ENCODE measurements around the gene TRABD2B. TPM values are rescaled to one million over a fixed set of nuclear protein-coding genes. Genes with fewer than 3 reads are reported as not detected.

The TRABD2B gene
- total RNA-seq, 1 experiment from 2014 or later, result not detected

DNA sequence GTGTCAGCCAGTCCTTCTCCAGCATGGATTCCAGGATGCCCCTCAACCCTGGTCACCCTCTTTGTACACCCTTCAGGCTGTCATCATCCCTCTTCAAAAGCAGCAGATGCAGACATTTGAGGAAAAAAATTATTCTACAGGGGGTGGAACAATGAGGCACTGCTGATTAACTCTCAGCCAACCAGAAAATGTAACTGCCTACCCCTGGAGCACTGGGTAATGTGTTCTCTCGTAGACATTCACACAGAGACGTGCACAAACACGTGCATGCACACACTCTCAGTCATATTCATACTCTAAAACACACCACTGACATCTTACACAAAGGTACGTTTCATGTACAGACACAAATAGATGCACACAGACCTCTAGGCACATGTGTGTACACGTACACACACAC, 175.4 kb downstream of the TRABD2B start:
- DNase-seq (ENCODE audit: low spot score), result no peak
- BruUV-seq (replicated peaks), result no TSS peak
- Histone ChIP-seq H3K36me3 (ENCODE audit: insufficient read depth, low read length, poor library complexity, severe bottlenecking) (no peaks in the 10 kb centered on the region), H3K9me3 (ENCODE audit: low read depth, low read length, poor library complexity, severe bottlenecking) (no peaks in the 10 kb centered on the region), H3K4me1 (ENCODE audit: insufficient read depth, low read length, poor library complexity, severe bottlenecking) (no peaks in the 10 kb centered on the region), H3K27ac (ENCODE audit: low read depth, low read length, poor library complexity, severe bottlenecking) (no peak overlapping the region), H3K4me3 (ENCODE audit: low read depth, low read length, poor library complexity, severe bottlenecking) (no peak overlapping the region), H3K27me3 (replicated peaks; ENCODE audit: insufficient read depth, low read depth, low read length, poor library complexity) (no peaks in the 10 kb centered on the region)
- TF ChIP-seq, protein P1, sequence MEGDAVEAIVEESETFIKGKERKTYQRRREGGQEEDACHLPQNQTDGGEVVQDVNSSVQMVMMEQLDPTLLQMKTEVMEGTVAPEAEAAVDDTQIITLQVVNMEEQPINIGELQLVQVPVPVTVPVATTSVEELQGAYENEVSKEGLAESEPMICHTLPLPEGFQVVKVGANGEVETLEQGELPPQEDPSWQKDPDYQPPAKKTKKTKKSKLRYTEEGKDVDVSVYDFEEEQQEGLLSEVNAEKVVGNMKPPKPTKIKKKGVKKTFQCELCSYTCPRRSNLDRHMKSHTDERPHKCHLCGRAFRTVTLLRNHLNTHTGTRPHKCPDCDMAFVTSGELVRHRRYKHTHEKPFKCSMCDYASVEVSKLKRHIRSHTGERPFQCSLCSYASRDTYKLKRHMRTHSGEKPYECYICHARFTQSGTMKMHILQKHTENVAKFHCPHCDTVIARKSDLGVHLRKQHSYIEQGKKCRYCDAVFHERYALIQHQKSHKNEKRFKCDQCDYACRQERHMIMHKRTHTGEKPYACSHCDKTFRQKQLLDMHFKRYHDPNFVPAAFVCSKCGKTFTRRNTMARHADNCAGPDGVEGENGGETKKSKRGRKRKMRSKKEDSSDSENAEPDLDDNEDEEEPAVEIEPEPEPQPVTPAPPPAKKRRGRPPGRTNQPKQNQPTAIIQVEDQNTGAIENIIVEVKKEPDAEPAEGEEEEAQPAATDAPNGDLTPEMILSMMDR (conservative IDR thresholded peaks at IDR 0.05; ENCODE audit: low read depth, low read length), result no peak
- no peak for TF ChIP-seq EZH2 (IDR thresholded peaks at IDR 0.05; ENCODE audit: borderline replicate concordance, low read depth, low read length, poor library complexity, severe bottlenecking)
- POLR2A ChIA-PET (ENCODE audit: low non-redundant PET), result no interaction called here
- CTCF ChIA-PET, result no interaction called here
- intact Hi-C loops (cut with micrococcal nuclease; ENCODE audit: unreplicated experiment), result no loop called here

DNA sequence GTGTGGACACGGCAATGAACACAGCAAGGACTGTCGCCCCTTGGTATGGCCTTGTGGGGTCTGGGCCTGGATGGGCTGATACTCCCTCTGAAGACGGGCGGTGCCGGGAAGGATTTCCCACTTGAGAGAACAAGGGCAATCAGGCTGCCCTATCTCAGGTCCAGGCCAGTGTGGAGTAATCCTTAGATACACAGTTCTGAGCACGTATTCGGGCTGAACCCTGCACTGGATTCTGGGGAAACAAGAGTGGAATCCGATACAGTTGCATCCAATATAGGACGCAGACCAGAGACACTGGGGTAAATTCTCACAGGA, 177.7 kb downstream of the TRABD2B start:
- intact Hi-C loops (cut with micrococcal nuclease; ENCODE audit: unreplicated experiment), result no loop called here
- Histone ChIP-seq H3K27ac (ENCODE audit: low read depth, low read length, poor library complexity, severe bottlenecking) (no peak overlapping the region), H3K4me3 (ENCODE audit: low read depth, low read length, poor library complexity, severe bottlenecking) (no peak overlapping the region), H3K36me3 (ENCODE audit: insufficient read depth, low read length, poor library complexity, severe bottlenecking) (no peaks in the 10 kb centered on the region), H3K4me1 (ENCODE audit: insufficient read depth, low read length, poor library complexity, severe bottlenecking) (no peaks in the 10 kb centered on the region), H3K9me3 (ENCODE audit: low read depth, low read length, poor library complexity, severe bottlenecking) (no peaks in the 10 kb centered on the region), H3K27me3 (replicated peaks; ENCODE audit: insufficient read depth, low read depth, low read length, poor library complexity) (no peaks in the 10 kb centered on the region)
- TF ChIP-seq, protein P1 (conservative IDR thresholded peaks at IDR 0.05; ENCODE audit: low read depth, low read length), result no peak
- TF ChIP-seq EZH2 (IDR thresholded peaks at IDR 0.05; ENCODE audit: borderline replicate concordance, low read depth, low read length, poor library complexity, severe bottlenecking), result no peak
- ChIA-PET POLR2A (ENCODE audit: low non-redundant PET) (no interaction called here), CTCF (no interaction called here)
- BruUV-seq (replicated peaks), result no TSS peak
- no peak for DNase-seq (ENCODE audit: low spot score)

DNA sequence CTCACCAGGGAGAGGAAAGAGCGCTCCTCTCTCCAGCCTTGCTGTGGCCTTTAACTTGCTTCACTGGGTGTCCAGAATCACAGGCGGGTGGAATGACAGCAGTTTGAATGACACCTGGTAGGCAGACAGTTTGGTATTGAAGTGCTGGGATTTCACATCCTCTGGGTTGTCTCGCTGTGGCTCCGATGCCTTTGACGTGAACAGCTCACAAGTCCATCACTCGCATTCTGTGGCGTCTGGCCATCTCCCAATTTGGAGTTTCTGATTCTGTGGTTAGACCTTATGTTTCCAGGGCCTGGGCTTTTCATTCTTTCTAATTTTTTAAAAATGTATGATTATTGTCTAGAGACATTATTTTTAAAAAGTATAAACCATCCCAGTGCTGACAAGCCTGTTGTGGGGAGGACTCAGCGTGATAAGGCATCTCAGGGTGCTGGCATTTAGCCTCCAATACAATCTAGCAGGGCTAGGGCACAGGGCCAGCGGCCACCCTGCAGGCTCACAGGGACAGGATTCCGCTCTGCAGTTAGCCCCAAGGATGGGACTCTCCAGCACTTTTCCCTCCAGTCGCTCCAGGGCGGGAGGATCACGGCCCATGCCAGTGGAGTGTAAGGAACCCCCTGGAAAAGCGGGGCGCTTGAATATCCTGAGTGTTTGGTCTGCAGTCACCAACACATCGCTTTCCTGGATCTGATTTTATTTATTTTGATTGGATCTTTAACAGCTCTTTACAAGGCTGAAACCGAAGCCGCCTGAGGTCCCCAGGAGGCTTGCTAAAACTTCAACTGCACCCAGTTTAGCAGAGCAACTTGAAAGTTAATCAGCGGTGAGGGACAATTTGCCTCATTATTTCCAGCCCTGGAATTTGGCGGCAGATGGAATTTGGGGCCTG, 178.3 kb downstream of the TRABD2B start:
- CTCF ChIA-PET, result no interaction called here
- POLR2A ChIA-PET (ENCODE audit: low non-redundant PET), result no interaction called here
- no peak for DNase-seq (ENCODE audit: low spot score)
- Histone ChIP-seq H3K27ac (ENCODE audit: low read depth, low read length, poor library complexity, severe bottlenecking) (no peak overlapping the region), H3K36me3 (ENCODE audit: insufficient read depth, low read length, poor library complexity, severe bottlenecking) (no peaks in the 10 kb centered on the region), H3K4me1 (ENCODE audit: insufficient read depth, low read length, poor library complexity, severe bottlenecking) (no peaks in the 10 kb centered on the region), H3K4me3 (ENCODE audit: low read depth, low read length, poor library complexity, severe bottlenecking) (no peak overlapping the region), H3K27me3 (replicated peaks; ENCODE audit: insufficient read depth, low read depth, low read length, poor library complexity) (no peaks in the 10 kb centered on the region), H3K9me3 (ENCODE audit: low read depth, low read length, poor library complexity, severe bottlenecking) (no peaks in the 10 kb centered on the region)
- TF ChIP-seq, protein P1 (conservative IDR thresholded peaks at IDR 0.05; ENCODE audit: low read depth, low read length), result no peak
- TF ChIP-seq EZH2 (IDR thresholded peaks at IDR 0.05; ENCODE audit: borderline replicate concordance, low read depth, low read length, poor library complexity, severe bottlenecking), result no peak
- BruUV-seq (replicated peaks), result no TSS peak
- intact Hi-C loops (cut with micrococcal nuclease; ENCODE audit: unreplicated experiment), result no loop called here

All from A673 (cell line).